GM23338 (cell line): ENCODE measurements around the gene LRRC2. TPM values are rescaled to one million over a fixed set of nuclear protein-coding genes. Genes with fewer than 3 reads are reported as not detected.

ENCODE experiments used
- ATAC-seq: fragments of 200-7000 bp; cut with Tn5 transposase; 3 replicates; pipeline ENCODE4 v1.9.1; 2020
- DNase-seq: peaks from one replicate; pipeline ENCODE4 v3.0.0-alpha.2; 2015; ENCODE audit warnings: low spot score
- H2AFZ ChIP-seq: fragments of 200-600 bp; sonication (generic); 2 replicates; pipeline ENCODE4 v1.8.0; 2016; ENCODE audit warnings: antibody characterized with exemption, mild to moderate bottlenecking, moderate library complexity
- H3F3A ChIP-seq: fragments of 200-600 bp; sonication (generic); replicated peaks from 2 replicates; pipeline ENCODE4 v1.8.0; 2017; ENCODE audit warnings: antibody characterized with exemption, mixed run types, low read depth
- H3K27ac ChIP-seq: fragments of 200-600 bp; sonication (generic); 2 replicates; pipeline ENCODE4 v1.6.1; 2016; ENCODE audit warnings: low read depth
- H3K27me3 ChIP-seq: fragments of 200-600 bp; sonication (generic); 2 replicates; pipeline ENCODE4 v1.8.0; 2016; ENCODE audit warnings: mild to moderate bottlenecking, mixed run types, moderate library complexity; ENCODE audit not compliant: insufficient read depth
- H3K36me3 ChIP-seq: fragments of 200-600 bp; sonication (generic); 2 replicates; pipeline ENCODE4 v1.8.0; 2016; ENCODE audit warnings: mild to moderate bottlenecking; ENCODE audit not compliant: insufficient read depth
- H3K4me1 ChIP-seq: fragments of 200-600 bp; sonication (generic); 2 replicates; pipeline ENCODE4 v1.8.0; 2016; ENCODE audit warnings: mild to moderate bottlenecking, moderate library complexity; ENCODE audit not compliant: insufficient read depth
- H3K4me2 ChIP-seq: fragments of 200-600 bp; sonication (generic); 2 replicates; pipeline ENCODE4 v1.7.1; 2017; ENCODE audit warnings: mixed run types
- H3K4me3 ChIP-seq: fragments of 200-600 bp; sonication (generic); 2 replicates; pipeline ENCODE4 v1.6.1; 2016; ENCODE audit warnings: mixed run types
- H3K79me2 ChIP-seq: fragments of 200-600 bp; sonication (generic); replicated peaks from 2 replicates; pipeline ENCODE4 v1.8.0; 2017; ENCODE audit warnings: mild to moderate bottlenecking; ENCODE audit not compliant: insufficient read depth
- H3K9me2 ChIP-seq: fragments of 200-600 bp; sonication (generic); 2 replicates; pipeline ENCODE4 v1.8.0; 2017; ENCODE audit not compliant: insufficient read depth
- H4K20me1 ChIP-seq: fragments of 200-600 bp; sonication (generic); replicated peaks from 2 replicates; pipeline ENCODE4 v1.8.0; 2017; ENCODE audit warnings: mild to moderate bottlenecking; ENCODE audit not compliant: insufficient read depth
- H3K27ac Mint-ChIP-seq: 2 replicates; pipeline ENCODE4 v1.8.0; 2020; ENCODE audit warnings: inconsistent platforms, mild to moderate bottlenecking, moderate library complexity, mixed read lengths
- H3K27me3 Mint-ChIP-seq: 3 replicates; pipeline ENCODE4 v1.8.0; 2022; ENCODE audit warnings: low read depth, mild to moderate bottlenecking, moderate library complexity, mixed read lengths, inconsistent platforms; ENCODE audit not compliant: insufficient read depth, poor library complexity
- H3K36me3 Mint-ChIP-seq: 3 replicates; pipeline ENCODE4 v1.8.0; 2021; ENCODE audit warnings: low read depth, mild to moderate bottlenecking, inconsistent platforms, moderate library complexity, mixed read lengths
- H3K4me1 Mint-ChIP-seq: 3 replicates; pipeline ENCODE4 v1.8.0; 2020; ENCODE audit warnings: mild to moderate bottlenecking, inconsistent platforms, mixed read lengths
- H3K4me3 Mint-ChIP-seq: 3 replicates; pipeline ENCODE4 v1.8.0; 2021; ENCODE audit warnings: moderate library complexity, mild to moderate bottlenecking, inconsistent platforms, mixed read lengths
- H3K9me3 Mint-ChIP-seq: 3 replicates; pipeline ENCODE4 v1.8.0; 2020; ENCODE audit warnings: moderate library complexity, mild to moderate bottlenecking, inconsistent platforms, mixed read lengths
- CREB1 ChIP-seq: fragments of 250-450 bp; sonication (Bioruptor Pico); IDR thresholded peaks from 2 replicates; pipeline ENCODE4 v1.5.0; 2020; ENCODE audit warnings: low read depth, mild to moderate bottlenecking, moderate library complexity
- CTCF ChIP-seq, 2 experiments: fragments of 200-600 bp in 1 of 2; sonication (generic) in 1 of 2; conservative IDR thresholded peaks; 2 replicates each; pipeline versions ENCODE4 v1.5.1 to v1.6.1; 2016 to 2017; ENCODE audit warnings: antibody characterized with exemption in 2 of 2, low read depth in 2 of 2, mild to moderate bottlenecking in 2 of 2, moderate library complexity in 1 of 2
- ETS1 ChIP-seq: IDR thresholded peaks from 2 replicates; pipeline ENCODE4 v1.6.1; 2016; ENCODE audit warnings: antibody characterized with exemption
- EZH2 ChIP-seq: fragments of 200-600 bp; sonication (generic); IDR thresholded peaks from one replicate; pipeline ENCODE4 v1.8.0; 2017; ENCODE audit warnings: antibody characterized with exemption, mild to moderate bottlenecking, low read depth; ENCODE audit not compliant: unreplicated experiment
- EZH2phosphoT487 ChIP-seq: fragments of 200-600 bp; sonication (generic); IDR thresholded peaks from one replicate; pipeline ENCODE4 v1.8.1; 2018; ENCODE audit warnings: antibody characterized with exemption; ENCODE audit not compliant: unreplicated experiment
- JUNB ChIP-seq: IDR thresholded peaks from one replicate; pipeline ENCODE4 v1.6.1; 2016; ENCODE audit warnings: antibody characterized with exemption; ENCODE audit not compliant: unreplicated experiment
- NANOG ChIP-seq: IDR thresholded peaks from 2 replicates; pipeline ENCODE4 v1.6.1; 2016; ENCODE audit warnings: antibody characterized with exemption, borderline replicate concordance
- POLR2AphosphoS5 ChIP-seq: IDR thresholded peaks from 2 replicates; pipeline ENCODE4 v1.6.1; 2016; ENCODE audit warnings: antibody characterized with exemption, low read depth
- STAT1 ChIP-seq: IDR thresholded peaks from one replicate; pipeline ENCODE4 v1.6.1; 2016; ENCODE audit warnings: antibody characterized with exemption; ENCODE audit not compliant: unreplicated experiment
- ZNF114 ChIP-seq: fragments of 250-450 bp; sonication (Bioruptor Pico); IDR thresholded peaks from 2 replicates; pipeline ENCODE4 v1.5.0; 2020; ENCODE audit warnings: mild to moderate bottlenecking, moderate library complexity
- ZNF331 ChIP-seq: fragments of 250-450 bp; sonication (Bioruptor Pico); IDR thresholded peaks from 2 replicates; pipeline ENCODE4 v1.5.0; 2020; ENCODE audit warnings: low read depth, mild to moderate bottlenecking, moderate library complexity
- polyA plus RNA-seq: library from polyadenylated mRNA; unstranded; fragments of >200 nt; fragmentation: Nextera tagmentation; extraction: Ambion mirVana; gene quantifications from 2 replicates; pipeline ENCODE4 v1.2.1, GENCODE V29; 2016
- total RNA-seq: library from RNA; depleted of rRNA; stranded (reverse); fragments of >200 nt; shearing (Covaris generic); gene quantifications from 2 replicates; pipeline ENCODE4 v1.2.3, GENCODE V29; 2014
- TF ChIP-seq, protein P1 (sequence below): fragments of 250-450 bp; sonication (Bioruptor Pico); IDR thresholded peaks from 2 replicates; pipeline ENCODE4 v1.5.0; 2020; ENCODE audit warnings: mild to moderate bottlenecking, moderate library complexity
- TF ChIP-seq, protein P2 (sequence below): IDR thresholded peaks from one replicate; pipeline ENCODE4 v1.6.1; 2018; ENCODE audit warnings: antibody characterized with exemption; ENCODE audit not compliant: unreplicated experiment

Gene LRRC2
- total and polyA plus RNA-seq, 2 experiments from 2014 or later = 6.5 to 7.1 TPM

DNA sequence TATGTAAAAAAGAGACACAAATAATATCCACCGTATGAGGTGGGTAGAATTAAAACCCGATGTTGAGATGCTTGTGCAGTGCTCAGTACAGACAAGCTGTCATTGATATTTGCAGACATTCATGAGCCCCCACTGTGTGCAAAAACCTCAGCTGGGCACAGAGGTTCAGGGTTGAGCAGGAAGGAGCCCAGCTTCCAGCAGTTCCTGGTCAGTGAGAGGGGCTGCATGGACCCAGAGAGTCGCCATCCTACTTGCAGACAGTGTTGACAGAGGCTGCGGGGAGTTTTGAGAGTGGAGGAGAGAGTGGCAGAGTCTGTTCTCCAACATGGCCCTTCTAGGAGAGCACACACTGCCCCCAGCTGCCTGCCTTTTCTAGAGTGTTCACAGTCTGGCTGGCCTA is 95.3 kb downstream of the LRRC2 start:
- peaks cover 12% of the 10 kb centered on the region; the same call in 2 of the 3 replicates for H3K9me3 Mint-ChIP-seq
- Histone ChIP-seq H3K36me3 (peaks cover 2% of the 10 kb centered on the region; the same call in 1 of the 2 replicates), H3K4me2 (no peak overlapping the region), H3K9me2 (peaks cover 4% of the 10 kb centered on the region; the same call in 1 of the 2 replicates), H3K4me3 (no peak overlapping the region), H2AFZ (no peak overlapping the region), H3K27me3 (peaks cover 9% of the 10 kb centered on the region), H3K79me2 (no peaks in the 10 kb centered on the region), H3K4me1 (no peaks in the 10 kb centered on the region), H4K20me1 (no peaks in the 10 kb centered on the region), H3F3A (no peaks in the 10 kb centered on the region), H3K27ac (no peak overlapping the region)
- H3K36me3 Mint-ChIP-seq = no peaks in the 10 kb centered on the region; the same call in 2 of the 3 replicates
- H3K27ac Mint-ChIP-seq = no peak overlapping the region
- H3K4me1 Mint-ChIP-seq = no peaks in the 10 kb centered on the region
- no peak for ATAC-seq
- peaks cover 10% of the 10 kb centered on the region for H3K27me3 Mint-ChIP-seq
- DNase-seq = no peak
- no peak overlapping the region for H3K4me3 Mint-ChIP-seq
- TF ChIP-seq CTCF (conservative IDR thresholded peaks at IDR 0.05; ENCODE audit: low read depth in 2 of 2) (no peak), NANOG (no peak), CREB1 (CRISPR knock-in tag) (no peak), ETS1 (no peak), STAT1 (no peak), EZH2phosphoT487 (no peak), ZNF114 (CRISPR knock-in tag) (no peak), EZH2 (no peak), ZNF331 (no peak), POLR2AphosphoS5 (no peak), JUNB (no peak)
- TF ChIP-seq, protein P1, sequence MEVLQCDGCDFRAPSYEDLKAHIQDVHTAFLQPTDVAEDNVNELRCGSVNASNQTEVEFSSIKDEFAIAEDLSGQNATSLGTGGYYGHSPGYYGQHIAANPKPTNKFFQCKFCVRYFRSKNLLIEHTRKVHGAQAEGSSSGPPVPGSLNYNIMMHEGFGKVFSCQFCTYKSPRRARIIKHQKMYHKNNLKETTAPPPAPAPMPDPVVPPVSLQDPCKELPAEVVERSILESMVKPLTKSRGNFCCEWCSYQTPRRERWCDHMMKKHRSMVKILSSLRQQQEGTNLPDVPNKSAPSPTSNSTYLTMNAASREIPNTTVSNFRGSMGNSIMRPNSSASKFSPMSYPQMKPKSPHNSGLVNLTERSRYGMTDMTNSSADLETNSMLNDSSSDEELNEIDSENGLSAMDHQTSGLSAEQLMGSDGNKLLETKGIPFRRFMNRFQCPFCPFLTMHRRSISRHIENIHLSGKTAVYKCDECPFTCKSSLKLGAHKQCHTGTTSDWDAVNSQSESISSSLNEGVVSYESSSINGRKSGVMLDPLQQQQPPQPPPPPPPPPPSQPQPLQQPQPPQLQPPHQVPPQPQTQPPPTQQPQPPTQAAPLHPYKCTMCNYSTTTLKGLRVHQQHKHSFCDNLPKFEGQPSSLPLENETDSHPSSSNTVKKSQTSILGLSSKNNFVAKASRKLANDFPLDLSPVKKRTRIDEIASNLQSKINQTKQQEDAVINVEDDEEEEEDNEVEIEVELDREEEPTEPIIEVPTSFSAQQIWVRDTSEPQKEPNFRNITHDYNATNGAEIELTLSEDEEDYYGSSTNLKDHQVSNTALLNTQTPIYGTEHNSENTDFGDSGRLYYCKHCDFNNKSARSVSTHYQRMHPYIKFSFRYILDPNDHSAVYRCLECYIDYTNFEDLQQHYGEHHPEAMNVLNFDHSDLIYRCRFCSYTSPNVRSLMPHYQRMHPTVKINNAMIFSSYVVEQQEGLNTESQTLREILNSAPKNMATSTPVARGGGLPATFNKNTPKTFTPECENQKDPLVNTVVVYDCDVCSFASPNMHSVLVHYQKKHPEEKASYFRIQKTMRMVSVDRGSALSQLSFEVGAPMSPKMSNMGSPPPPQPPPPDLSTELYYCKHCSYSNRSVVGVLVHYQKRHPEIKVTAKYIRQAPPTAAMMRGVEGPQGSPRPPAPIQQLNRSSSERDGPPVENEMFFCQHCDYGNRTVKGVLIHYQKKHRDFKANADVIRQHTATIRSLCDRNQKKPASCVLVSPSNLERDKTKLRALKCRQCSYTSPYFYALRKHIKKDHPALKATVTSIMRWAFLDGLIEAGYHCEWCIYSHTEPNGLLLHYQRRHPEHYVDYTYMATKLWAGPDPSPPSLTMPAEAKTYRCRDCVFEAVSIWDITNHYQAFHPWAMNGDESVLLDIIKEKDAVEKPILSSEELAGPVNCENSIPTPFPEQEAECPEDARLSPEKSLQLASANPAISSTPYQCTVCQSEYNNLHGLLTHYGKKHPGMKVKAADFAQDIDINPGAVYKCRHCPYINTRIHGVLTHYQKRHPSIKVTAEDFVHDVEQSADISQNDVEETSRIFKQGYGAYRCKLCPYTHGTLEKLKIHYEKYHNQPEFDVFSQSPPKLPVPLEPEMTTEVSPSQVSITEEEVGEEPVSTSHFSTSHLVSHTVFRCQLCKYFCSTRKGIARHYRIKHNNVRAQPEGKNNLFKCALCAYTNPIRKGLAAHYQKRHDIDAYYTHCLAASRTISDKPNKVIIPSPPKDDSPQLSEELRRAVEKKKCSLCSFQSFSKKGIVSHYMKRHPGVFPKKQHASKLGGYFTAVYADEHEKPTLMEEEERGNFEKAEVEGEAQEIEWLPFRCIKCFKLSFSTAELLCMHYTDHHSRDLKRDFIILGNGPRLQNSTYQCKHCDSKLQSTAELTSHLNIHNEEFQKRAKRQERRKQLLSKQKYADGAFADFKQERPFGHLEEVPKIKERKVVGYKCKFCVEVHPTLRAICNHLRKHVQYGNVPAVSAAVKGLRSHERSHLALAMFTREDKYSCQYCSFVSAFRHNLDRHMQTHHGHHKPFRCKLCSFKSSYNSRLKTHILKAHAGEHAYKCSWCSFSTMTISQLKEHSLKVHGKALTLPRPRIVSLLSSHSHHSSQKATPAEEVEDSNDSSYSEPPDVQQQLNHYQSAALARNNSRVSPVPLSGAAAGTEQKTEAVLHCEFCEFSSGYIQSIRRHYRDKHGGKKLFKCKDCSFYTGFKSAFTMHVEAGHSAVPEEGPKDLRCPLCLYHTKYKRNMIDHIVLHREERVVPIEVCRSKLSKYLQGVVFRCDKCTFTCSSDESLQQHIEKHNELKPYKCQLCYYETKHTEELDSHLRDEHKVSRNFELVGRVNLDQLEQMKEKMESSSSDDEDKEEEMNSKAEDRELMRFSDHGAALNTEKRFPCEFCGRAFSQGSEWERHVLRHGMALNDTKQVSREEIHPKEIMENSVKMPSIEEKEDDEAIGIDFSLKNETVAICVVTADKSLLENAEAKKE (CRISPR knock-in tag) = no peak
- TF ChIP-seq, protein P2, sequence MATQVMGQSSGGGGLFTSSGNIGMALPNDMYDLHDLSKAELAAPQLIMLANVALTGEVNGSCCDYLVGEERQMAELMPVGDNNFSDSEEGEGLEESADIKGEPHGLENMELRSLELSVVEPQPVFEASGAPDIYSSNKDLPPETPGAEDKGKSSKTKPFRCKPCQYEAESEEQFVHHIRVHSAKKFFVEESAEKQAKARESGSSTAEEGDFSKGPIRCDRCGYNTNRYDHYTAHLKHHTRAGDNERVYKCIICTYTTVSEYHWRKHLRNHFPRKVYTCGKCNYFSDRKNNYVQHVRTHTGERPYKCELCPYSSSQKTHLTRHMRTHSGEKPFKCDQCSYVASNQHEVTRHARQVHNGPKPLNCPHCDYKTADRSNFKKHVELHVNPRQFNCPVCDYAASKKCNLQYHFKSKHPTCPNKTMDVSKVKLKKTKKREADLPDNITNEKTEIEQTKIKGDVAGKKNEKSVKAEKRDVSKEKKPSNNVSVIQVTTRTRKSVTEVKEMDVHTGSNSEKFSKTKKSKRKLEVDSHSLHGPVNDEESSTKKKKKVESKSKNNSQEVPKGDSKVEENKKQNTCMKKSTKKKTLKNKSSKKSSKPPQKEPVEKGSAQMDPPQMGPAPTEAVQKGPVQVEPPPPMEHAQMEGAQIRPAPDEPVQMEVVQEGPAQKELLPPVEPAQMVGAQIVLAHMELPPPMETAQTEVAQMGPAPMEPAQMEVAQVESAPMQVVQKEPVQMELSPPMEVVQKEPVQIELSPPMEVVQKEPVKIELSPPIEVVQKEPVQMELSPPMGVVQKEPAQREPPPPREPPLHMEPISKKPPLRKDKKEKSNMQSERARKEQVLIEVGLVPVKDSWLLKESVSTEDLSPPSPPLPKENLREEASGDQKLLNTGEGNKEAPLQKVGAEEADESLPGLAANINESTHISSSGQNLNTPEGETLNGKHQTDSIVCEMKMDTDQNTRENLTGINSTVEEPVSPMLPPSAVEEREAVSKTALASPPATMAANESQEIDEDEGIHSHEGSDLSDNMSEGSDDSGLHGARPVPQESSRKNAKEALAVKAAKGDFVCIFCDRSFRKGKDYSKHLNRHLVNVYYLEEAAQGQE = no peak
